GM19463 (cell line): ENCODE results near the gene CDC14C.
"Not testable (repeated sequence)": the region's sequence is repeated elsewhere in the genome, so short reads cannot be mapped to it uniquely, and the experiment has no call there.

Experiments
- ATAC-seq: cut with Tn5 transposase; IDR thresholded peaks from one replicate; pipeline ENCODE4 v1.9.1; 2021; ENCODE audit warnings: mild to moderate bottlenecking, moderate library complexity; ENCODE audit not compliant: unreplicated experiment

Gene CDC14C

DNA sequence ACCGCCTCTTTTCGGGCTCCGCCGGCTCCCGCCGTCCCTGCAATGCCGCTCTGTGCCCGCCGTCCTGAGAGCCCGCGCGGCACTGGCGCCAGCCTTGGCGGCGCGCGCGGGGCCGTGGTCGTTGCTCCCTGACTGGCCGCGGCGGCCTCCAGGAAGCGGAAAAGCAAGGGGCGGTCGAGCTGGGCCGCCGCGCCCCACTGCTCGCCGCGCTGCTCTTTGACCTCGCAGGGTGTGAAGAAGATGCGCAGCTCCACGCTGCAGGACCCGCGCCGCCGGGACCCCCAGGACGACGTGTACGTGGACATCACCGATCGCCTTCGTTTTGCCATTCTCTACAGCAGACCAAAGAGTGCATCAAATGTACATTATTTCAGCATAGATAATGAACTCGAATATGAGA, at the start of gene CDC14C:
Gene CDC14C (plus strand): TSS at position 115 of the 400 bp plus-strand sequence. CDS start 126 bp downstream, at position 241.
- no peak for ATAC-seq

DNA sequence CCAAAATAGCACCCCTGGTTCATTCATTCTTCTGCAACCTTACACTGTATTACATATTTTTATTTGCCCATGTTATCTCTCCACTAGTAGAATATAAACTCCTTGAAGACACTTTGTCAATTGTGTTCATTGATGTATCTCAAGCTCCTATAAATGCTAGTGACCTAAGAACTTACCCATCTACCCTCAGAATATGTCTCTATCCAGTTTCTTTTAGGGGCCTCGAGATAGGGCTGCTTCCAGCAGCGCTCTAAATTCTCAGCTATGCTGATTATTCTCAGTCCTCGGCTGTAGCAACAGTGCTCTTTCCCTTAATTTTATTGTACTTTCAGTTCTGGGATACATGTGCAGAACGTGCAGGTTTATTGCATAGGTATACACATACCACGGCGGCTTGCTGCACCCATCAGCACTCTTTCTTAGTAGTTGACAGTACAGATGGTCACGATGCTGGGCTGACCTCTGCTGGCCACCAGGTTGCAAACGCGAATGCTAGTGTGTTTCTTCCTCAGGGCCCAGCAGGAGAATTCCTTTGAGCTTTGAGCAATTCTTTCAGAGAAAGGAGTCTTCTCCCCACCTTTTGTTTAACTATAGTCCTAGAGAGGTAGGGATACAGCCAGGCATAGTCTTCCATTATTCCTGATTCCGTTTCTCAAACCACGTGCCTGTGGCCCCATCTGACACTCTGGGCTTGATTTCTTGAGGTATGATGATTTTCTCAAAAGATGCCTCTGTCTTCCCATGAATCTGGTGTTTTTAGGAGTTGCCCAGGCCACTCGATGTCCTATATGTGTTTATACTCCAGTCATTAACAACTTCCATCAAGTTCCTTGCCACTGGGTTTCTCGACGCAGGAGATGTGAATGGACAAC, 49.1 kb upstream of the CDC14C start:
- no peak for ATAC-seq

DNA sequence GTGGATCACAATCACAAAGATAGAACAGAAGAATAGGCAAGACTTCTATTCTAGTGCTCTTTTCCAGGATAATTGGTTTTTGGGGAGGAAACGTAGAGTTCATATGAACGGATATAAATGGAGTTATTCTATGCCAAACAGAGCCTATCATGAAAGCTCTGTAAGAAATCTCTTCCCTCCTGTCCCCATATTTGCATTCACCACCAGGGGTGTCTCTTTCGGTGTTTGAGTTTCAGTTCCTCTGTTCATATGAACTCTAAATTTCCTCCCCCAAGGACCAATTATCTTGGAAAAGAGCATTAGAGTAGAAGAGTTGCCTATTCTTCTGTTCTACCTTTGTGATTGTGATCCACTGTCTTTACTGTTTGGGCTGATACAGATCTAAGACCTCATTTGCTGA, 48.3 kb upstream of the CDC14C start:
- peak; percentile 48 for ATAC-seq

DNA sequence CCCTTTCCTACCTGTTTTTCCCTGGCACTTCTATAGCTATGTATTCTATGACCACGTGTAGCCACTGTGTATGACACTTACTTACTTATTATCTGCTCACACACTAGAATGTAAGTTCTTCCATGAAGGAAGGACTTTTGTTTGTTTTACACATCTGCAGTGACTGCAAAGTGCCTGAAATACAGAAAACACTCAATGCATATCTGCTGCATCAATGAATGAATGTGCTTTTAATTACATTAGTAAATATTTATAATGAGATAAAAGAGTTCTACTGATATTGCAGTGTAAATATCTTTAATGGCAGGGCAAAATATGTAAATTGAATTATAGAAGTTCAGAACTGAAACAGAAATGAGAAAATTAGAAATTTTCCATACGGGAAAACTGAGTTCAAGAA, 43.5 kb upstream of the CDC14C start:
- no peak for ATAC-seq

DNA sequence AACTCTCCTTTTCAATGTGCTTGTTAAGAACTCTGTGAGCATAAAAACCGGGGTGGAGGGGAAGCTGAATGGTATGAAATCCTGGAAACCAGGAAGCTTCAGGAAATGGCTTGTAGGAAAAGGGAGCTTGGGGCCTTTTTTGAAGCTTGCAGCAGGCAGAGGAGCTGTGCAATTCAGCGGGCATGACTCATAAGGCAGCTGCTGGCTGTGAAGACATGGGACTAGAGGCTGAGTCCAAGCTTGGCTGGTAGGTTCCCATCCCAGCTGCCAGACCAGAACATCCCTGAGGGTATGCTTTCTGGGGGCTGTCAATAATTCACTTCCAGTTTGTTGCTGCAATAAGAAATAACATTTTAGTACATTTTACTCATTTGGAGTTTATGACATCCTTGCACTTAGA, 36.8 kb upstream of the CDC14C start:
- no peak for ATAC-seq

DNA sequence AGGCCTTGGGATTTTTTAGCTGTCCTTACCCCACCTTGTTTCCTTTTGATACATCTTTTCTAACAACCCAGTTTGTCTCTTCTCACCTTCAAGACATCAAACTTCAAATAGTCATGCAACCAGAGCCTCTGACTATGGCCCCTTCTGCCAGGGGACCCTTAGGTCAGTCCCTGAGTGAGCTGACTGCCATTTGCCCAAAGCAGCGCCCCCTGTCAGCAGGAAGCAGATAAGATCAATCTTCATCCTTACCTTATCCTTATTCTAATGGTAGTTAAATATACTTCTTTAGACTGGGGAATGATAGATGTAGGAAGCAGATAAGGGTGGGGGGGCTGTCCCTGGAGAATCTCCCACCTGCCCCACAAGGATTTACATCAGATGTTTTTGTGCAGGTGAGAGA, 29.8 kb upstream of the CDC14C start:
- ATAC-seq = no peak

DNA sequence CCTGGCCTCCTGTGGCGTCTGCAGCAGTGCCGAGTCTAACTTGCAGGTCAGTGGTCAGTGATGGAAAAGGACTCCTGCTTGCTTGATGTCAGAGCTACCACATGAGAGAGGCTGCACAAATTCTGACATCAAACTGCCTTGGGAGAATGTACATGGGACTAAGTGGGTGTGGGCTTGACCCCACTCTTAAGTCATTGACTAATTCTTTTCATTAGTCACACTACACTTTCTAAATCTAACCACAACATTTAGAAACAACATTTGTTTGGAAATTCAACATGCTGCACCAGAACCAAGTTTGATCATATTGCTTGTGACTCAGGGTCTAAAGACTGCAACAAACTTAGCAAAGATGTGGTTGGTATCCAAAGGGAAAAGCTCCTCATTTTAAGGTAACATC, 24.4 kb upstream of the CDC14C start:
- no peak for ATAC-seq

DNA sequence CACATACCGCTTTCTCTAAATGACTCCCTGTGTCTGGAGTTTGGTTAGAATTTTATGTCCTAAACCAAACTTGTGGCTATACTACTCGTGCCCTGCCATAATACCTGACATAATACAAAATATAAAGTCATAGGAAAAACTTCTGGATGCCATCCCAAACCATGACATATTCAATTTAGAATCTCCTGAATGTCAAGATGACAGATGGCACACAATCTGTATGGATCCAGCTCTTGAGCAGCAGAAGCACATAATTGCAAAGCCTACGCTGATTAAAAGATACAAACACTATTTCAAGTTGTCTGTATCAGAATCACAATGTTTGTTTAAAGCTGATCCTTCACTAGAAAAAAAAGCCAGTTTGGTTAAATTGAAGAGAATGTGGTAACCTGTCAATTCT, 22.4 kb upstream of the CDC14C start:
- no peak for ATAC-seq

DNA sequence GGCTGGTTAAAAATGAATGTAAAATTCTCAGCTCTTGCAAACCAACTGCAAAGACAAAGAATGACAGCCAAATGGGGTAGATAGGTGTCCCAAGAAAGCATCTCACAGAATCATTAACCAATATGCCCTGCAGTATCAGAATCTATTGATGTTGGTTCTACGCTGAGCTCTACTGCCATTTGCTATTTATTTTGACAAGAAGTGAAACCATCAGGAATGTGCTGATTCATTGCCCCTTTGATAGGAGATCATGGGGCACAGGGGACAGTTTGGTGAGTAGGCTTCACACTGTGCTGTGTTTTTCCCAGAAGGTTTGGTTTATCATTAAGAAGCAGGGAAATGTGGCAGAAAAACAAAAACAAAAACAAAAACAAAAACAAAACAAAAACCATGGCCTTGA, 19.4 kb upstream of the CDC14C start:
- ATAC-seq = no peak

DNA sequence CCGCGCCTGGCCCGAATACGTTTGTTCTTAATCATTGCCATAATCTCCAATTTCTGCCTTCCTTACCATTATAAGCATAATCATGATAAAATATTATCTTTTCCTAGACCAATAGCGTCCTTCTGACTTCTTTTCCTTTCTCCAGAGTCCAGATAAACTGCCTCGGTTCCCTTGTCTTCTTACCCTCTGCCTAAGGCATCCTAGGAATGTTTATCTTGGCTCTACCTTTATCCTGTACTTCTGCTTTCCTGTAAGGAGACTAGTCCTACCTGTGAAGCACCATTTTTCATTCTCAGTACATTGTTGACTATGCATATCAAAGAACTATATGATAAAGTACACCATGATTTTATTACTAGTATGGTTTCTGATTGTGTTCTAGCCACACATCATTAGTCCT, 18.7 kb upstream of the CDC14C start:
- ATAC-seq = not testable (repeated sequence)

DNA sequence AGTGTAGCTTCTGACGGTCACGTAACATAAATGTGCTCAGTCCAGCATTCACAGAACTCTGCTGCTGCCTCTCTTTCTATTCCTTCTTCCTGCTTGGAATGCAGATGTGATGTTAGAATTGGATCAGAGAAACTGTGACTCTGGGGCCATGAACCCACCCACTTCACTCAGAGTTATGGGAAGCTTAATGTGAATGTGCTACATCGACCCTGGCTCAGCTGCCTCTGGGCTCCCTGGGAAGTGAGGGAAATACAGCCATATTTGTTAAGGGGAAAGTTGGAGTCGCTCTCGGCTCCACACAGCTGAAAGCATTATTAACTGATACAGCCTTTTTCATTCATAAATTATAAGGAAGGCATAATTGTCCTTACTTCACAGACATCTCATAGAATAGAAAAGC, 14.5 kb upstream of the CDC14C start:
- not testable (repeated sequence) for ATAC-seq

DNA sequence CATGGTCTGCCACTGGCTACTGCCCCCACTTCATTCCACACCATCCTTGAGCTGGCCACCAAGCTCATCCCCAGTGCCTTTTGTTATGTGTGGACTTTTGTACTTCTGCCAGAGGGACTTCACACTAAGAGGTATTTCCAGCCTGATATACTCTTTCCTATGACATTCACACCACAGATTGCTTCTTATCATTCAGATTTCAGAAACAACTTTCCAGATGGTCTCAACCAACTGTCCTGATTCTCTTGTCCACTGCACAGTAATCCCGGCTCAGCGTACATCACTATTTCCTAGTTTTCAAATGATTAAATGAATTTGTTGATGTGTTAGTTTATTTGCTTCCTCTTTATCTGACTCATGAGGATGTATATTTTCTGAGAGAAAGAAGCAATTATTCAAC, 7.1 kb downstream of the CDC14C start:
- ATAC-seq = no peak

DNA sequence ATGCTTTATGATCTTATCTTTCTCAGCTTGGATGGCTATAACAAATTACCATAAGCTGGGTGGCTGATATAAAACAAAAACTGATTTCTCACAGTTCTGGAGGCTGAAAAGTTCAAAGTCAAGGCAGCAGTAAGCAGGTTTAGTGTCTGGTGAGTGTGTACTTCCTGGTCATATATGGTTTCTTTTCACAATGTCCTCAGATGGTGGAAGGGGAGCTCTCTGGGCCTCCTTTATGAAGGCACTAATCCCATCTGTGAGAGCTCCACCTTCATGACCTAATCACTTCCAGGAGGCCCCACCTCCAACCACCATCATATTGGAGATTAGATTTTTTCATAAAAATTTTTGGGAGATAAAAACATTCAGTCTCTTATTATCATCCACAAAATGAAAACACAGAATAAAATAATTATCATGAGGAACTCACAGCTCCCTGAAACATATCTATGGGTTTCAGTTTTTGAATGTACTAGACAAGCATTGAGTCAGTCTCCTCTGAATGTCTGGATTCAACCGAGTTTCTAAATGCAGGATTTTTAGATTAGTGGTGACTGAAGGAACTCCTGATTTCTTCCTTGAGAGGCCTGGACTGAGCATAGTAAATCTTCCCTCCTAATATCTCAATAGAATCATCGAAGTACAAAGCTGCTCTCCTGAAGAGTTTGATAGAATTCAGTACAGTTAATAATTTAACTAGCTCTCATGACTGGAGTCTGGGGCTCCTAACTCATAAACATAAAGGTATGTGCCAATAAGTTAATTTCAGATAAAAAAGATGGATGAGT, 8.0 kb downstream of the CDC14C start:
- no peak for ATAC-seq

DNA sequence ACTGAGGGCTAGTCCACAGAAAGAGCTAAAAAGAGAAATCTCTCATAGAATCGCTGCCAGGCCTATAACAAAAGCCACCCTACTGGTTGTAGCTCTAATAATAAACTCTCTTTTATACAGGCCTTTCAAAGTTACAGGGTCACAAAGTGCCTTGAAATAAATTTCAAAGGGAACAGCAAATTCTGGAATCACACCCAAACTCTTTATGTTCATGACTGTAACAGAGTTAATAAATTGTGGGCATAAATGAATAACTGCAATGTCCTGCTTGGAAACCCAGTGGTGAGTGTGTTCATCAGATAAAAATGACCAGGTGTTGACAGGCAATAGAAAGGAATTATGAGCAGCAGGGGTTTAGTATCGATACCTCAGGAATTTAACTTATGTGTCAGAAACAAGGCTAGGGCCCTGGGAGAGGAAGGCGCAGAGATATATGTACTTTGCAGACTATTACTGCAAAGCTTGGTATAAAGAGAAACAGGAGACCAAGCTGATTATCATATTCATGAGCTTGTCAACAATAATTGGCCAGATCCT, 9.3 kb downstream of the CDC14C start:
- ATAC-seq = no peak

DNA sequence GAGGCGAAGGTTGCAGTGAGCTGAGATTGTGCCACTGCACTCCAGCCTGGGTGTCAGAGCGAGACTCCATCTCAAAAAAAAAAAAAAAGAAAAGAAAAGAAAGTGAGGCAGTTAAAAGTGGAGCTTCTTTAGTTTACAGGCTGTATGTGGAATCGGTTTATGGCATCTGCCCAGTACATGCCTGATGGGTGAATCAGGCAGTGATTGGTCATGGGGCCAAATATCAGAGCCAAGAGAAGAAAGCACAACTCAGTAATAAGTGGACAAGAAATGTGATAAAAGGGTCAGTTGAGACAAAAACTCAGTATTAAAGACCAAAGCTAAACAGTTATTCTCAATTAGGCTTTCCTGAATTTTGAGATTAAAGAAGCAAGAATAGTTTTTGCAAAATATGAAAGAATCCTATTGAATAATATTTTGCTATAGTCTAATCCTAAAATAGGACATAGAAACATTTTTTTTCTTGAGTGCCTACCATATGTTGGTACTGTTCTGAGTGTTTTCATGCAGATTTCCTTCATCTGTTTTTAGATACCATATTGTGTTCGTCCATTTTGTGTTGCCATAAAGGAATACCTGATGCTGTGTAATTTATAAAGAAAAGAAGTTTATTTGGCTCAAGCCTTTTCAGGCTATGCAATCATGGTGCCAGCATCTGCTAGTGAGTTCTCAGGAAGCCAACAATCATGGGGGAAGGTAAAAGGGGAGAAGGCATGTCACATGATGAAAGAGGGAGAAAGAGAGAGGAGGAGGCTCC, 14.4 kb downstream of the CDC14C start:
- no peak for ATAC-seq

DNA sequence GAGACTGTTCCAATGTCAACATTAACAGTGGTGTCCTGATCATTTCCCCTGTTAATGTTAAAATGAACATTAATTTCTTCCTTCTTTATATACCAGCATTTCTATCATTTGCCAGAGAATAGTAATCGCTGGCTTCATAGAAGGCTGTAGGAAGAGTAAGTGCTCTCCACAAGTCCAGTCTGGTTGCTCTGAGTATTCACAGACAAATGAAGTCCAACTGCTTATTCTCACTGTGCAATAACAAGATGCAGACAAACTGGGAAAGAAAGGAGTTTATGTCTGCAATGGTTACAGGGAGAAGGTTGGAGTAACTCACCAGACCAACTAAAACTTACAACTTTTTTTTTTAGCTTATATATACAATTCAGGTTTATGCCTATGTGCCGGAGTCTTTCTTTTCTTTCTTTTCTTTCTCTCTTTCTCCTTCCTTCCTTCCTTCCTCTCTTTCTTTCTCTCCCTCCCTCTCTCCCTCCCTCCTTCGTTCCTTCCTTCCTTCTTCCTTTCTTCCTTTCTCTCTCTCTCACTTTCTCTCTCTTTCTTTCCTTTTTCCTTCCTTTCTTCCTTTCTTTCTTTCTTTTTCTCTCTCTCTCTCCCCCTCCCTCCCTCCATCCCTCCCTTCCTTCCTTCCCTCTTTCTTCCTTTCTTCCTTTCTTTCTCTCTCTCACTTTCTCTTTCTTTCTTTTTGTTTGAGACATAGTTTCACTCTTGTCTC, 19.1 kb downstream of the CDC14C start:
- ATAC-seq = no peak

DNA sequence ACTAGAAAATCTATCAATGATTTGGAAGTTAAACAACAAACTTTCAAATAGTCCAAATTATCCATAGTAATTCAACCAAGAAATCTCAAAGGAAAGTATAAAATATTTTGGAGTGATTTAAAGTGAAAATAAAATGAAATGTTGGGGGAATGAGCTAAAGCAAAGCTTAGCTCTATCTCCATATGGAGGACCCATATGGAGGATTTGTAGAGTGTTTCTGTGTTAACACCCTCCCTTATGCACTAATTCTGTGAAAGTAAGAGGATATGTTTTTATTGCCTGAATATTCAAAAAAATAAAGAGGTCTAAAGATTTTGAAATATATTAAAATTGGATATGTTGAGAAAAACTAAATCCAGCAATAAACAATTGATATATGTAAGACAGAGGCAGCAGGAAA, 31.6 kb downstream of the CDC14C start:
- ATAC-seq = no peak

DNA sequence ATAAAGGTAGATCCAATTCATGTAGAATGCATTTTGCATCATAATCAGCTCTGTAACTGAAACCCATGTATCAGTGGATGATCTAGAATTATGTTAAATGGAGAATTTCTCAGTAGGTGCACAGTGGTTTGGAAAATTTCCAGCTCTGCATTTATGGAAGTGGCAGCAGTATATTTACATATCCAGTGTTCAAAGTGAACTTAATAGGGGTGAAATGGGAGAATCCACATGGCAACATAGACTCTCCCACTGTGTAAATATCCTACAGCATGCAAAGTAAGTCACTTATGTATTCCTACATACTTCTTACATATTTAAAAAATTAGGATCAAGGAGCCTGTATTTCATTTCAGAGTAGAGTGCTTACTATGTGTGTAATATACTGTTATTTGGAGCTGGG, 35.3 kb downstream of the CDC14C start:
- ATAC-seq = no peak

DNA sequence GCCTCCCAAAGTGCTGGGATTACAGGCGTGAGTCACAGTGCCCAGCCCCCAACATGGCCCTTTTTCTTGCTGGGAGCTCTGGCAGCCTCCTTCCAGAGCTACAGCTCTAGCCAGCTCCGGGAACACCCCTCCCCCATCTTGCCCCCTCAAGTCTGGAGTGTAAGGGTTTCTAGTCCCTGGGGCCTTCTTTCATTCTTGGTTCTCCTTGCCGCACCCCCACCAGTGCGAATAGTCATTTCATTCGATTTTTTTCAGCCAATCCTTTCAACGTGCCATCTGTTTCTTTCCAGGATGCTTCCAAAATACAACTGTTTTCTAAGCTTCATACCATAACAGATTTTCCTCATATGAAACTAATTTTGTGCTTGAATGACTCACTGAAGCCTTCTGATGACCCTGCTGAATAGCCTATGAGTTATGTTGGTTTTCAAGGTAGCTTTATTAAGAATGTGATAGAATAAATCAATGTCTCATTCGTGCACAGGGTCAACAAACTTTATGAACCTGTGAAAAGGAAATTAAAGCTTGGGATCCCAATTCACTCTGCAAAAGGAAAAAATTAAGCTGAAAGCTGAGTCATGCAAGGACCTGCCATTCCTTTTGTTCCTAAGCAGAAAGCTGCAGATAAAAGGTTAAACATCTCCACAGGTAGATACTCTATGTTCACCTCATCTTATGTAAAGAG, 38.6 kb downstream of the CDC14C start:
- no peak for ATAC-seq

DNA sequence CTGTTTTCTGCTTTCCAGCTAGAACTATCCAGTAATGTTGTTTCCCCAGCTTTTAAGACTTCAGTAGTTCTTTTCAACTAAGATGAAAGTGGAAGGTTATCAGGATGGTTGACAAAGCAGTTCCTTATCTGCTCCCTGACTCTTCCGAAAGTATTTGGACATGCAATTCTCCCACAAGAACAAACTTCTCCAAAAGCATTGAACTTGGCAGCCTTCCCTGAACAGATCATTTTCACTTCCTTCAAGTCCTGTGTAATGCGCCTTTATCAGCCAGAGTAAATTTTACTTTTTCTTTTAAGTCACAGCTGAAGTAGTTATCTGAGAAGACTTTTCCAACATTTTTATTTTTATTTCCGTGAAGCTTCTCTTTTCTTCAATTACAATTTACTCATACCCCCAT, 39.7 kb downstream of the CDC14C start:
- no peak for ATAC-seq
